PC-3 (cell line): ENCODE measurements around the gene LIMK1.

Experiments
- CTCF ChIP-seq: fragments of 300-600 bp; sonication (generic); conservative IDR thresholded peaks from 2 replicates; pipeline ENCODE4 v1.5.1; 2017; ENCODE audit warnings: antibody characterized with exemption, low read depth, mild to moderate bottlenecking, low read length
- EZH2 ChIP-seq: fragments of 300-600 bp; sonication (generic); IDR thresholded peaks from one replicate; pipeline ENCODE4 v1.6.1; 2017; ENCODE audit warnings: antibody characterized with exemption, mild to moderate bottlenecking, low read length; ENCODE audit not compliant: unreplicated experiment
- EZH2phosphoT487 ChIP-seq: fragments of 300-600 bp; sonication (generic); IDR thresholded peaks from 2 replicates; pipeline ENCODE4 v1.6.1; 2018; ENCODE audit warnings: mild to moderate bottlenecking, antibody characterized with exemption, low read length, borderline replicate concordance

GRCh38 chr7:74074770-74075169 is 8.8 kb upstream of the LIMK1 start:
- TF ChIP-seq CTCF: no peak
- TF ChIP-seq EZH2: no peak
- no peak for TF ChIP-seq EZH2phosphoT487
